HepG2 (cell line): ENCODE results near the gene PLPPR2. TPM values are rescaled to one million over a fixed set of nuclear protein-coding genes. Genes with fewer than 3 reads are reported as not detected.
A peak's percentile ranks its signal among the peaks of the same experiment; 100 is the strongest.

Source experiments
- ATAC-seq: fragments of 200-7000 bp; cut with Tn5 transposase; 3 replicates; pipeline ENCODE4 v1.9.1; 2020; ENCODE audit warnings: mild to moderate bottlenecking, moderate library complexity
- BruUV-seq: library from RNA; stranded (reverse); fragments of 400-500 nt; replicated peaks from 2 replicates; lab custom pipeline; 2021; lab: Mats Ljungman, UMichigan
- CTCF ChIA-PET: fragments of 300-600 bp; formaldehyde crosslinking; extraction: SDS; loops from one replicate; lab custom pipeline; 2021; ENCODE audit warnings: low total read pairs, inconsistent platforms, low intra/inter-chr PET ratio; lab: Yijun Ruan, JAX
- POLR2A ChIA-PET: fragments of 350-600 bp; sonication (Branson Sonifier 250); formaldehyde crosslinking; loops from one replicate; lab custom pipeline; 2020; ENCODE audit warnings: antibody characterized with exemption, inconsistent platforms; lab: Yijun Ruan, JAX
- DNase-seq: peaks from one replicate; pipeline ENCODE4 v3.0.0-alpha.2; 2015; ENCODE audit warnings: low spot score
- FAIRE-seq: peaks from 3 replicates; lab custom pipeline; 2011; peaks lifted over from hg19 to GRCh38; lab: Jason Lieb, UNC
- H2AFZ ChIP-seq: one replicate; pipeline ENCODE4 v1.6.1; 2011; ENCODE audit warnings: low read length, inconsistent platforms
- H3K27ac ChIP-seq: fragments of 300-600 bp; 3 replicates; pipeline ENCODE4 v1.8.0; 2011; ENCODE audit warnings: mixed run types, mild to moderate bottlenecking, mixed read lengths, low read length, inconsistent platforms; ENCODE audit not compliant: insufficient read depth; ENCODE audit errors: extremely low read length
- H3K27me3 ChIP-seq, 2 experiments: fragments of 200-600 bp in 1 of 2; 2 replicates in 1 of 2; 3 replicates in 1 of 2; pipeline versions ENCODE4 v1.6.0 to v1.8.0; 2011; ENCODE audit warnings: low read length in 2 of 2, mild to moderate bottlenecking in 2 of 2, moderate library complexity in 2 of 2, inconsistent platforms in 1 of 2; ENCODE audit not compliant: insufficient read depth in 2 of 2, control insufficient read depth in 1 of 2
- H3K36me3 ChIP-seq, 2 experiments: fragments of 200-600 bp in 1 of 2; replicated peaks in 1 of 2; 2 replicates in 1 of 2; 3 replicates in 1 of 2; pipeline versions ENCODE4 v1.5.1 to v1.8.0; 2011; ENCODE audit warnings: low read length in 2 of 2, inconsistent platforms in 1 of 2; ENCODE audit not compliant: insufficient read depth in 2 of 2, control insufficient read depth in 1 of 2
- H3K4me1 ChIP-seq: 2 replicates; pipeline ENCODE4 v1.5.1; 2012; ENCODE audit warnings: low read length, inconsistent platforms; ENCODE audit not compliant: insufficient read depth
- H3K4me2 ChIP-seq: 2 replicates; pipeline ENCODE4 v1.6.0; 2011; ENCODE audit warnings: low read depth, low read length, inconsistent platforms
- H3K4me3 ChIP-seq, 3 experiments: fragments of 200-600 bp in 1 of 3; sonication (generic), shearing (Covaris generic) in 1 of 3; replicated peaks in 1 of 3; 2 replicates each; pipeline ENCODE4 v1.5.1; 2011 to 2016; ENCODE audit warnings: low read length in 3 of 3, inconsistent platforms in 2 of 3, low read depth in 2 of 3, mild to moderate bottlenecking in 2 of 3, control low read depth in 1 of 3, mixed read lengths in 1 of 3; ENCODE audit not compliant: insufficient read depth in 1 of 3
- H3K79me2 ChIP-seq: one replicate; pipeline ENCODE4 v1.6.1; 2011; ENCODE audit warnings: low read length, inconsistent platforms; ENCODE audit not compliant: insufficient read depth
- H3K9ac ChIP-seq: 2 replicates; pipeline ENCODE4 v1.6.0; 2011; ENCODE audit warnings: mild to moderate bottlenecking, low read depth, low read length, inconsistent platforms; ENCODE audit not compliant: insufficient read depth
- H3K9me3 ChIP-seq: 2 replicates; pipeline ENCODE4 v1.5.1; 2012; ENCODE audit warnings: mild to moderate bottlenecking, low read length
- H4K20me1 ChIP-seq: 2 replicates; pipeline ENCODE4 v1.6.0; 2011; ENCODE audit warnings: inconsistent platforms, mild to moderate bottlenecking, low read length, moderate library complexity; ENCODE audit not compliant: insufficient read depth
- GATAD2A ChIP-seq: IDR thresholded peaks from 2 replicates; pipeline ENCODE4 v1.6.1; 2016
- HNRNPLL ChIP-seq: fragments of 200-400 bp; formaldehyde crosslinking; IDR thresholded peaks from 2 replicates; pipeline ENCODE4 v1.6.1; 2017; ENCODE audit warnings: mild to moderate bottlenecking, low read depth, low read length; ENCODE audit not compliant: poor library complexity, severe bottlenecking
- NFRKB ChIP-seq: fragments of 450-650 bp; IDR thresholded peaks from 2 replicates; pipeline ENCODE4 v1.6.1; 2017
- NFYC ChIP-seq: IDR thresholded peaks from 2 replicates; pipeline ENCODE4 v1.6.1; 2016; ENCODE audit warnings: missing genetic modification reagents, missing compliant biosample characterization
- SAP130 ChIP-seq: IDR thresholded peaks from 2 replicates; pipeline ENCODE4 v1.6.1; 2016; ENCODE audit warnings: low read depth
- ZMAT3 ChIP-seq: sonication (generic); formaldehyde crosslinking; conservative IDR thresholded peaks from 2 replicates; pipeline ENCODE4 v1.7.0; 2021; ENCODE audit warnings: missing genetic modification reagents
- ZNF232 ChIP-seq: sonication (generic); formaldehyde crosslinking; IDR thresholded peaks from 2 replicates; pipeline ENCODE4 v1.4.0; 2020; ENCODE audit warnings: missing genetic modification reagents, borderline replicate concordance
- ZNF331 ChIP-seq: sonication (generic); formaldehyde crosslinking; IDR thresholded peaks from 2 replicates; pipeline ENCODE4 v1.4.0; 2020; ENCODE audit warnings: missing genetic modification reagents
- ZNF468 ChIP-seq: sonication (generic); formaldehyde crosslinking; IDR thresholded peaks from 2 replicates; pipeline ENCODE4 v1.8.0; 2022; ENCODE audit warnings: mild to moderate bottlenecking, moderate library complexity, missing genetic modification reagents
- ZNF510 ChIP-seq: sonication (generic); formaldehyde crosslinking; IDR thresholded peaks from 2 replicates; pipeline ENCODE4 v1.4.0; 2020; ENCODE audit warnings: low read depth, mild to moderate bottlenecking, missing genetic modification reagents
- ZNF644 ChIP-seq: IDR thresholded peaks from 2 replicates; pipeline ENCODE4 v1.6.1; 2016; ENCODE audit warnings: low read depth
- WGBS: methylation state at CpG from one replicate; pipeline ENCODE4 v1.1.6; 2017; ENCODE audit warnings: low lambda C conversion rate; 5-methylcytosine and 5-hydroxymethylcytosine counted together
- in situ Hi-C: cut with HindIII; loops from 2 replicates; pipeline ENCODE4 v1.10.0; 2017; ENCODE audit warnings: low pct_unique_long_range_greater_than_20kb; ENCODE audit not compliant: extremely low pct_ligation_motif_present
- intact Hi-C: fragments of 100-400 bp; cut with micrococcal nuclease; formaldehyde crosslinking; loops from one replicate; pipeline ENCODE4 v1.10.0; 2022; ENCODE audit not compliant: unreplicated experiment
- polyA plus RNA-seq, 8 experiments: library from polyadenylated mRNA; depleted of rRNA in 3 of 8; stranded (reverse) in 7 of 8; unstranded in 1 of 8; fragments of >200 nt; fragmentation: Illumina TruSeq in 4 of 8; extraction: Trizol in 4 of 8; gene quantifications; 2 replicates each; pipeline versions ENCODE4 v1.2.1 to v1.2.3, GENCODE V29; 2011 to 2016; ENCODE audit warnings: low read depth in 4 of 8, missing spikeins in 1 of 8, mixed read lengths in 1 of 8; ENCODE audit not compliant: insufficient read depth in 1 of 8
- total RNA-seq, 5 experiments: library from RNA; depleted of rRNA; stranded (reverse); fragments of >200 nt; fragmentation: Illumina TruSeq; extraction: Trizol; gene quantifications; 2 replicates each; pipeline ENCODE4 v1.2.3, GENCODE V29; 2016; ENCODE audit warnings: low read depth in 1 of 5
- TF ChIP-seq, protein P1 (sequence below): sonication (generic); formaldehyde crosslinking; conservative IDR thresholded peaks from 2 replicates; pipeline ENCODE4 v1.4.0; 2020; ENCODE audit warnings: mild to moderate bottlenecking, missing genetic modification reagents, moderate library complexity
- TF ChIP-seq, protein P2 (sequence below): sonication (generic); formaldehyde crosslinking; IDR thresholded peaks from 2 replicates; pipeline ENCODE4 v1.8.1; 2023; ENCODE audit warnings: mild to moderate bottlenecking, missing genetic modification reagents
- TF ChIP-seq, protein P3 (sequence below): sonication (generic); formaldehyde crosslinking; IDR thresholded peaks from 2 replicates; pipeline ENCODE4 v1.5.0; 2020; ENCODE audit warnings: mild to moderate bottlenecking, missing genetic modification reagents
- TF ChIP-seq, protein P4 (sequence below): IDR thresholded peaks from 2 replicates; pipeline ENCODE4 v1.6.1; 2016; ENCODE audit warnings: control low read depth

The PLPPR2 gene
- total and polyA plus RNA-seq, 2 of the 13 experiments (the other 11 are each of a cell fraction or from before 2014, with no cell fraction given), result 1.5 to 2.1 TPM

DNA sequence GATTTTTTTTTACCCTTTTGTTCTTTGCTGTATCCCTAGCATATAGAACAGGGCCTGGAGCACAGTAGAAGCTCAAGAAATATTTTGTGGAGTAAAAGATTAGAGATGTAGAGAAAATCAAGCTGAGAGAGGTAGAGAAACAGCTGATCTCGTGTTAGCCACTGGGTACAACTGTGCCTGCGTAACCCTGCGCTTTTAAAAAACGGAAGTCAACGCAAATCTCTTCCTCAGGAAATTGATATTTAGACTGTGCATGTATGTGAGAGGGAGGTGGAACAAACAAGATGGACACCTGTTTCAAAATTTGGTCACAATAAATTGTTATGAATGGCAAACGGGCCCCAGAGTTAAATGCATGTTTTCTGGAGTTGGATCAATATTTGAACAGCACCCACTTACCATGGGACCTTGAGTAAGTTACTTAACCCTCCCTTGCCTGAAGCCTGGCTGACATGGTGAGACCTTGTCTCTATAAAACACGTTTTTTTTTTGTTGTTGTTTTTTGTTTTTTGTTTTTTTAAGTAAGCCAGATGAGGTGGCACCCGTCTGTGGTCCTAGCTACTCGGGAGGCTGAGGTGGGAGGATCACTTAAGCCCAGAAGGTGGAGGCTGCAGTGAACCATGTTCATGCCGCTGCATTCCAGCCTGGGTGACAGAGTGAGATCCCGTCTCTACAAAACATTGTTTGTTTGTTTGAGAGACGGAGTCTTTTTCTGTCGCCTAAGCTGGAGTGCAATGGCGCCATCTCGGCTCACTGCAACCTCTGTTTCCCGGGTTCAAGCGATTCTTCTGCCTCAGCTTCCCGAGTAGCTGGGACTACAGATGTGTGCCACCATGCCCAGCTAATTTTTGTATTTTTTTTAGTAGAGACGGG lies 32.2 kb downstream of the PLPPR2 start:
- no peak overlapping the region for H3K27ac ChIP-seq
- WGBS, result 23% methylated on average over 19 of the region's 19 CpGs
- peak; percentile 53 for DNase-seq
- H2AFZ ChIP-seq, result peak overlapping the region; percentile 84
- no TSS peak for BruUV-seq
- in situ Hi-C loops (no loop called here), intact Hi-C loops (no loop called here)
- H3K4me2 ChIP-seq, result peak overlapping the region; percentile 64
- H3K4me1 ChIP-seq, result peaks cover 37% of the 10 kb centered on the region
- peak overlapping the region in 2 of 3 experiments; percentile 19 to 42; a peak in 1 of 6 replicates for H3K4me3 ChIP-seq
- ChIA-PET POLR2A (interaction anchor here (1.0 to 1.4 kb wide), 2 partner anchors 13 to 32 kb away, joined by 3 to 4 read pairs; partner anchors contain the start of genes RGL3 and SWSAP1), CTCF (no interaction called here)
- H3K9ac ChIP-seq, result peak overlapping the region; percentile 23; the same call in 1 of the 2 replicates
- FAIRE-seq, result peak; percentile 64
- ATAC-seq, result no peak
- no peaks in the 10 kb centered on the region for H3K9me3 ChIP-seq
- no peaks in the 10 kb centered on the region for H3K36me3 ChIP-seq
- H4K20me1 ChIP-seq, result no peaks in the 10 kb centered on the region
- H3K79me2 ChIP-seq, result no peaks in the 10 kb centered on the region
- no peaks in the 10 kb centered on the region for H3K27me3 ChIP-seq
- TF ChIP-seq SAP130 (peak; percentile 51), NFRKB (no peak), ZMAT3 (CRISPR knock-in tag) (no peak), ZNF468 (no peak), ZNF510 (CRISPR knock-in tag) (no peak), GATAD2A (CRISPR knock-in tag) (peak; percentile 49; the same call in 1 of the 2 replicates), ZNF232 (CRISPR knock-in tag) (no peak), ZNF644 (CRISPR knock-in tag) (no peak), HNRNPLL (no peak), ZNF331 (0 out of 2 replicates have a peak, but pooled peaks have one; percentile 12), NFYC (CRISPR knock-in tag) (no peak)
- TF ChIP-seq, protein P1, sequence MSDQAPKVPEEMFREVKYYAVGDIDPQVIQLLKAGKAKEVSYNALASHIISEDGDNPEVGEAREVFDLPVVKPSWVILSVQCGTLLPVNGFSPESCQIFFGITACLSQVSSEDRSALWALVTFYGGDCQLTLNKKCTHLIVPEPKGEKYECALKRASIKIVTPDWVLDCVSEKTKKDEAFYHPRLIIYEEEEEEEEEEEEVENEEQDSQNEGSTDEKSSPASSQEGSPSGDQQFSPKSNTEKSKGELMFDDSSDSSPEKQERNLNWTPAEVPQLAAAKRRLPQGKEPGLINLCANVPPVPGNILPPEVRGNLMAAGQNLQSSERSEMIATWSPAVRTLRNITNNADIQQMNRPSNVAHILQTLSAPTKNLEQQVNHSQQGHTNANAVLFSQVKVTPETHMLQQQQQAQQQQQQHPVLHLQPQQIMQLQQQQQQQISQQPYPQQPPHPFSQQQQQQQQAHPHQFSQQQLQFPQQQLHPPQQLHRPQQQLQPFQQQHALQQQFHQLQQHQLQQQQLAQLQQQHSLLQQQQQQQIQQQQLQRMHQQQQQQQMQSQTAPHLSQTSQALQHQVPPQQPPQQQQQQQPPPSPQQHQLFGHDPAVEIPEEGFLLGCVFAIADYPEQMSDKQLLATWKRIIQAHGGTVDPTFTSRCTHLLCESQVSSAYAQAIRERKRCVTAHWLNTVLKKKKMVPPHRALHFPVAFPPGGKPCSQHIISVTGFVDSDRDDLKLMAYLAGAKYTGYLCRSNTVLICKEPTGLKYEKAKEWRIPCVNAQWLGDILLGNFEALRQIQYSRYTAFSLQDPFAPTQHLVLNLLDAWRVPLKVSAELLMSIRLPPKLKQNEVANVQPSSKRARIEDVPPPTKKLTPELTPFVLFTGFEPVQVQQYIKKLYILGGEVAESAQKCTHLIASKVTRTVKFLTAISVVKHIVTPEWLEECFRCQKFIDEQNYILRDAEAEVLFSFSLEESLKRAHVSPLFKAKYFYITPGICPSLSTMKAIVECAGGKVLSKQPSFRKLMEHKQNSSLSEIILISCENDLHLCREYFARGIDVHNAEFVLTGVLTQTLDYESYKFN, result peak; percentile 41; the same call in 1 of the 2 replicates
- TF ChIP-seq, protein P2, sequence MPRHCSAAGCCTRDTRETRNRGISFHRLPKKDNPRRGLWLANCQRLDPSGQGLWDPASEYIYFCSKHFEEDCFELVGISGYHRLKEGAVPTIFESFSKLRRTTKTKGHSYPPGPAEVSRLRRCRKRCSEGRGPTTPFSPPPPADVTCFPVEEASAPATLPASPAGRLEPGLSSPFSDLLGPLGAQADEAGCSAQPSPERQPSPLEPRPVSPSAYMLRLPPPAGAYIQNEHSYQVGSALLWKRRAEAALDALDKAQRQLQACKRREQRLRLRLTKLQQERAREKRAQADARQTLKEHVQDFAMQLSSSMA, result no peak
- TF ChIP-seq, protein P3, sequence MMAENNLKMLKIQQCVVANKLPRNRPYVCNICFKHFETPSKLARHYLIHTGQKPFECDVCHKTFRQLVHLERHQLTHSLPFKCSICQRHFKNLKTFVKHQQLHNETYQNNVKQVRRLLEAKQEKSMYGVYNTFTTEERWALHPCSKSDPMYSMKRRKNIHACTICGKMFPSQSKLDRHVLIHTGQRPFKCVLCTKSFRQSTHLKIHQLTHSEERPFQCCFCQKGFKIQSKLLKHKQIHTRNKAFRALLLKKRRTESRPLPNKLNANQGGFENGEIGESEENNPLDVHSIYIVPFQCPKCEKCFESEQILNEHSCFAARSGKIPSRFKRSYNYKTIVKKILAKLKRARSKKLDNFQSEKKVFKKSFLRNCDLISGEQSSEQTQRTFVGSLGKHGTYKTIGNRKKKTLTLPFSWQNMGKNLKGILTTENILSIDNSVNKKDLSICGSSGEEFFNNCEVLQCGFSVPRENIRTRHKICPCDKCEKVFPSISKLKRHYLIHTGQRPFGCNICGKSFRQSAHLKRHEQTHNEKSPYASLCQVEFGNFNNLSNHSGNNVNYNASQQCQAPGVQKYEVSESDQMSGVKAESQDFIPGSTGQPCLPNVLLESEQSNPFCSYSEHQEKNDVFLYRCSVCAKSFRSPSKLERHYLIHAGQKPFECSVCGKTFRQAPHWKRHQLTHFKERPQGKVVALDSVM (CRISPR knock-in tag), result peak; percentile 97
- TF ChIP-seq, protein P4, sequence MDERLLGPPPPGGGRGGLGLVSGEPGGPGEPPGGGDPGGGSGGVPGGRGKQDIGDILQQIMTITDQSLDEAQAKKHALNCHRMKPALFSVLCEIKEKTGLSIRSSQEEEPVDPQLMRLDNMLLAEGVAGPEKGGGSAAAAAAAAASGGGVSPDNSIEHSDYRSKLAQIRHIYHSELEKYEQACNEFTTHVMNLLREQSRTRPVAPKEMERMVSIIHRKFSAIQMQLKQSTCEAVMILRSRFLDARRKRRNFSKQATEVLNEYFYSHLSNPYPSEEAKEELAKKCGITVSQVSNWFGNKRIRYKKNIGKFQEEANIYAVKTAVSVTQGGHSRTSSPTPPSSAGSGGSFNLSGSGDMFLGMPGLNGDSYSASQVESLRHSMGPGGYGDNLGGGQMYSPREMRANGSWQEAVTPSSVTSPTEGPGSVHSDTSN (CRISPR knock-in tag), result no peak
